PFSK-1 (cell line): ENCODE measurements around the gene PTPRN2.

ENCODE experiments used
- POLR2AphosphoS5 ChIP-seq: IDR thresholded peaks from 2 replicates; pipeline ENCODE4 v1.6.1; 2012; ENCODE audit warnings: low read depth, mild to moderate bottlenecking, control low read depth, low read length, moderate library complexity
- REST ChIP-seq, 2 experiments: IDR thresholded peaks; 2 replicates each; pipeline versions ENCODE4 v1.6.1 to v1.8.0; 2011 to 2012; ENCODE audit warnings: low read depth in 2 of 2, low read length in 2 of 2, control low read depth in 1 of 2, inconsistent platforms in 1 of 2, mild to moderate bottlenecking in 1 of 2, moderate library complexity in 1 of 2; ENCODE audit not compliant: insufficient read depth in 1 of 2
- TAF1 ChIP-seq: IDR thresholded peaks from 2 replicates; pipeline ENCODE4 v1.6.1; 2012; ENCODE audit warnings: low read length, control low read depth, borderline replicate concordance; ENCODE audit not compliant: insufficient read depth

DNA sequence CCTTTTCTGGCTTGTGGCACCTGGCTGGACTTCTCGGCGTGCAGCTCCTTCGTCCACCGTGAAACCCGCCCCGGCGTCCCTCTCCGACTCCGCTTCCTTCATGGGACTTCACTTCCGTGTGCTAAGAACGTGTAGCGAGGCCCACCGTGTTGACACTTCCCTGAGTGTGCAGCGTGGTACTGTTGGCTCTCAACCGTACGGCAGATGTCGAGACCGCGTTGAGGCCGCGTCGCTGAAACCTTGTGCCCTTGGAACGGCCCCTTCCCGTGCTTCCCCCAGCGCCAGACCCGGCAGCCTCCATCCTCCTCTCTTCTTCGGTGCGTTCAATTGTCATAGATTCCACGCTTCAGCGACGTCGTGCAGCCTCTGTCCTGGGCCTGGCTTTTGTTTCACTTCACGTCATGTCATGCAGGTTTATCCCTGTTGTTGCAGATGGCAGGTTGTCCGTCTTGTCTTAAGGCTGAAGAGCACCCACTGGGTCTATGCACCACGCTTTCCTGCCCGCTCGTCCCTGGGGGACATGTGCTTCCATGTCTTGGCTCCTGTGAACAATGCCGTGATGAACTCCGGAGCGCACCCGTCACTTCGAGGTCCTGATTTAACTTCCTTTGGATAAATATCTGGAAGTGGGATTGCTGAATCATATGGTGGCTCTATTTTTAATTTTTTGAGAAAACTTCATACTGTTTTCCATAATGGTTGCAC, 785.5 kb downstream of the PTPRN2 start:
- TF ChIP-seq POLR2AphosphoS5 (no peak), REST (IDR thresholded peaks at IDR 0.05; ENCODE audit: insufficient read depth in 1 of 2, low read depth in 2 of 2, low read length in 2 of 2) (no peak), TAF1 (no peak)
